Loucy (cell line): ENCODE data around the gene INPP5K.
A peak's percentile ranks its signal among the peaks of the same experiment; 100 is the strongest.

Experiments used
- H2AFZ ChIP-seq: fragments of 200-600 bp; sonication (generic); 2 replicates; pipeline ENCODE4 v1.6.0; 2016; ENCODE audit warnings: antibody characterized with exemption, mild to moderate bottlenecking, low read length, moderate library complexity
- H3F3A ChIP-seq: fragments of 200-600 bp; 2 replicates; pipeline ENCODE4 v1.6.0; 2016; ENCODE audit warnings: antibody characterized with exemption, low read depth, mild to moderate bottlenecking
- H3K27me3 ChIP-seq: fragments of 200-600 bp; sonication (generic); 2 replicates; pipeline ENCODE4 v1.6.1; 2014; ENCODE audit warnings: low read length, mild to moderate bottlenecking; ENCODE audit not compliant: insufficient read depth, poor library complexity, severe bottlenecking
- H3K36me3 ChIP-seq: fragments of 200-600 bp; sonication (generic); 2 replicates; pipeline ENCODE4 v1.6.1; 2016; ENCODE audit warnings: low read length; ENCODE audit not compliant: insufficient read depth
- H3K4me1 ChIP-seq: fragments of 200-600 bp; sonication (generic); 2 replicates; pipeline ENCODE4 v1.5.1; 2014; ENCODE audit warnings: low read length, mild to moderate bottlenecking; ENCODE audit not compliant: insufficient read depth, poor library complexity, severe bottlenecking
- H3K4me2 ChIP-seq: fragments of 200-600 bp; sonication (generic); 2 replicates; pipeline ENCODE4 v1.6.0; 2014; ENCODE audit warnings: antibody characterized with exemption, low read length, low read depth, mild to moderate bottlenecking; ENCODE audit not compliant: poor library complexity, severe bottlenecking
- H3K4me3 ChIP-seq: fragments of 200-600 bp; sonication (generic); 2 replicates; pipeline ENCODE4 v1.5.1; 2014; ENCODE audit warnings: low read length, mild to moderate bottlenecking, mixed read lengths; ENCODE audit not compliant: poor library complexity, severe bottlenecking
- H3K79me2 ChIP-seq: fragments of 200-600 bp; sonication (generic); 2 replicates; pipeline ENCODE4 v1.6.1; 2014; ENCODE audit warnings: low read length; ENCODE audit not compliant: insufficient read depth
- H3K9ac ChIP-seq: fragments of 200-600 bp; sonication (generic); 2 replicates; pipeline ENCODE4 v1.6.0; 2014; ENCODE audit warnings: mild to moderate bottlenecking, low read depth, low read length, moderate library complexity; ENCODE audit not compliant: poor library complexity, severe bottlenecking
- H3K9me2 ChIP-seq: fragments of 200-600 bp; sonication (generic); replicated peaks from 2 replicates; pipeline ENCODE4 v1.6.1; 2016; ENCODE audit warnings: low read depth, low read length, mixed read lengths
- H3K9me3 ChIP-seq: fragments of 200-600 bp; sonication (generic); 2 replicates; pipeline ENCODE4 v1.6.1; 2014; ENCODE audit warnings: mild to moderate bottlenecking, antibody characterized with exemption, low read length, low read depth; ENCODE audit not compliant: insufficient read depth
- H4K20me1 ChIP-seq: fragments of 200-600 bp; sonication (generic); 2 replicates; pipeline ENCODE4 v1.6.0; 2014; ENCODE audit warnings: antibody characterized with exemption, low read length, mild to moderate bottlenecking; ENCODE audit not compliant: insufficient read depth, poor library complexity, severe bottlenecking
- CTCF ChIP-seq: fragments of 200-600 bp; sonication (generic); conservative IDR thresholded peaks from 2 replicates; pipeline ENCODE4 v1.5.1; 2014; ENCODE audit warnings: mild to moderate bottlenecking, antibody characterized with exemption, low read length
- EZH2phosphoT487 ChIP-seq: fragments of 200-600 bp; IDR thresholded peaks from 2 replicates; pipeline ENCODE4 v1.6.1; 2018; ENCODE audit warnings: antibody characterized with exemption, mild to moderate bottlenecking, moderate library complexity, borderline replicate concordance

The INPP5K gene

GRCh38 chr17:1474402-1475189, 41.8 kb downstream of the INPP5K start:
- Histone ChIP-seq H3K4me1 (no peaks in the 10 kb centered on the region), H3K27me3 (no peaks in the 10 kb centered on the region), H3K9me3 (no peaks in the 10 kb centered on the region), H3K4me2 (no peak overlapping the region), H4K20me1 (no peaks in the 10 kb centered on the region), H3K79me2 (no peaks in the 10 kb centered on the region), H3F3A (no peaks in the 10 kb centered on the region), H3K9ac (no peak overlapping the region), H3K4me3 (no peak overlapping the region), H3K9me2 (no peaks in the 10 kb centered on the region), H2AFZ (no peak overlapping the region), H3K36me3 (no peaks in the 10 kb centered on the region)
- no peak for TF ChIP-seq EZH2phosphoT487

- H3K36me3 ChIP-seq: no peaks in the 10 kb centered on the region
- no peaks in the 10 kb centered on the region for H3K9me2 ChIP-seq
- H2AFZ ChIP-seq: no peak overlapping the region
- no peak overlapping the region for H3K4me2 ChIP-seq
- H3K9me3 ChIP-seq: no peaks in the 10 kb centered on the region
- H3K9ac ChIP-seq: no peak overlapping the region
- no peak overlapping the region for H3K4me3 ChIP-seq
- no peaks in the 10 kb centered on the region for H3K79me2 ChIP-seq
- H3F3A ChIP-seq: no peaks in the 10 kb centered on the region
- no peaks in the 10 kb centered on the region for H3K27me3 ChIP-seq
- no peaks in the 10 kb centered on the region for H3K4me1 ChIP-seq
- TF ChIP-seq CTCF (no peak), EZH2phosphoT487 (no peak)
- no peaks in the 10 kb centered on the region for H4K20me1 ChIP-seq
Measured at GRCh38 chr17:1473841-1474240, 42.6 kb downstream of the INPP5K start.

GRCh38 chr17:1473170-1473569, 43.2 kb downstream of the INPP5K start:
- no peaks in the 10 kb centered on the region for H3K4me1 ChIP-seq
- H3F3A ChIP-seq: no peaks in the 10 kb centered on the region
- H2AFZ ChIP-seq: no peak overlapping the region
- no peaks in the 10 kb centered on the region for H3K9me3 ChIP-seq
- no peak overlapping the region for H3K4me2 ChIP-seq
- no peak for TF ChIP-seq EZH2phosphoT487
- peak; percentile 40; the same call in 1 of the 2 replicates for TF ChIP-seq CTCF
- no peaks in the 10 kb centered on the region for H3K9me2 ChIP-seq
- H3K4me3 ChIP-seq: no peak overlapping the region
- H3K9ac ChIP-seq: no peak overlapping the region
- no peaks in the 10 kb centered on the region for H4K20me1 ChIP-seq
- no peaks in the 10 kb centered on the region for H3K27me3 ChIP-seq
- no peaks in the 10 kb centered on the region for H3K79me2 ChIP-seq
- H3K36me3 ChIP-seq: no peaks in the 10 kb centered on the region
